Activated CD8-positive, alpha-beta memory T cell treated with anti-CD3 and anti-CD28 coated beads, Interleukin-2, amount 50 U/mL, for 1 hour (primary cell): ENCODE data around the gene HPN.
"Not testable (repeated sequence)": the region's sequence is repeated elsewhere in the genome, so short reads cannot be mapped to it uniquely, and the experiment has no call there.

ENCODE experiments used
- DNase-seq: peaks from one replicate; pipeline ENCODE4 v3.0.0-alpha.2; 2020; ENCODE audit errors: extremely low read depth

Gene HPN

GRCh38 chr19:35083691-35084508, 42.4 kb downstream of the HPN start:
- no peak for DNase-seq

GRCh38 chr19:35084509-35084762, 42.9 kb downstream of the HPN start:
- DNase-seq: no peak

GRCh38 chr19:35085947-35086346, 44.4 kb downstream of the HPN start:
- DNase-seq: no peak

- no peak for DNase-seq
These were observed 44.9 kb downstream of the HPN start for GRCh38 chr19:35086455-35086854.

- DNase-seq: no peak
These were observed 45.9 kb downstream of the HPN start for GRCh38 chr19:35087393-35087792.

- DNase-seq: no peak
These were observed 46.8 kb downstream of the HPN start for GRCh38 chr19:35088131-35088913.

GRCh38 chr19:35089554-35089953, 48.0 kb downstream of the HPN start:
- DNase-seq: no peak

- no peak for DNase-seq
These were observed 48.6 kb downstream of the HPN start for GRCh38 chr19:35090160-35090505.

GRCh38 chr19:35090506-35091214, 49.1 kb downstream of the HPN start:
- no peak for DNase-seq

- DNase-seq: no peak
These were observed 51.9 kb downstream of the HPN start for GRCh38 chr19:35093430-35093829.

GRCh38 chr19:35093941-35094647, 52.6 kb downstream of the HPN start:
- no peak for DNase-seq

- no peak for DNase-seq
These were observed 53.1 kb downstream of the HPN start for GRCh38 chr19:35094656-35095055.

- DNase-seq: no peak
These were observed 54.3 kb downstream of the HPN start for GRCh38 chr19:35095667-35096368.

- DNase-seq: no peak
These were observed 57.0 kb downstream of the HPN start for GRCh38 chr19:35098413-35099049.

GRCh38 chr19:35099155-35099896, 57.8 kb downstream of the HPN start:
- DNase-seq: no peak

- no peak for DNase-seq
These were observed 58.4 kb downstream of the HPN start for GRCh38 chr19:35099897-35100275.

- DNase-seq: no peak
These were observed 59.3 kb downstream of the HPN start for GRCh38 chr19:35100588-35101533.

- not testable (repeated sequence) for DNase-seq
These were observed 60.4 kb downstream of the HPN start for GRCh38 chr19:35101949-35102348.

GRCh38 chr19:35103614-35104013, 62.1 kb downstream of the HPN start:
- DNase-seq: not testable (repeated sequence)
